ENCODE measurements around the gene CNPY3. TPM values are rescaled to one million over a fixed set of nuclear protein-coding genes. Genes with fewer than 3 reads are reported as not detected.

The CNPY3 gene
- 34.5 to 48.5 TPM (median 46.9 TPM) in 5 replicates for total RNA-seq (2022; extraction: Qiagen RNA extraction; ENCODE audit: low read depth)

GRCh38 chr6:42928986-42929820 lies at the start of gene CNPY3:
CNPY3 (plus strand) TSS chr6:42929480; CDS start chr6:42929571, 91 bp downstream.

GRCh38 chr6:42915732-42916131 lies 13.5 kb upstream of the CNPY3 start, which contains the start of gene PTCRA:
PTCRA (plus strand) TSS chr6:42916053; CDS start chr6:42916070, 17 bp downstream.

GRCh38 chr6:42960243-42961019 lies 31.2 kb downstream of the CNPY3 start, which contains the start of gene GNMT:
GNMT (plus strand) TSS chr6:42960754; CDS start chr6:42960768, 14 bp downstream.

GRCh38 chr6:42978839-42979522 lies 49.7 kb downstream of the CNPY3 start, which contains the start of gene PEX6:
PEX6 (minus strand) TSS chr6:42979181; CDS start chr6:42979150, 31 bp downstream.

GRCh38 chr6:42984001-42984923 lies 55.0 kb downstream of the CNPY3 start, which contains the start of gene PPP2R5D:
PPP2R5D (plus strand) TSS chr6:42984570; CDS start chr6:42984678, 108 bp downstream.

Other genes starting within 250 kb of the CNPY3 start
- not detected in 5 replicates for gene PRPH2, start 206.9 kb upstream of the CNPY3 start, total RNA-seq (2022; extraction: Qiagen RNA extraction; ENCODE audit: low read depth)
- gene TBCC, start 183.4 kb upstream of the CNPY3 start, total RNA-seq (2022; extraction: Qiagen RNA extraction; ENCODE audit: low read depth) = 15.7 to 16.7 TPM (median 16.5 TPM) in 5 replicates
- 3.0 to 3.6 TPM (median 3.5 TPM) in 5 replicates for gene BICRAL, start 147.4 kb upstream of the CNPY3 start, total RNA-seq (2022; extraction: Qiagen RNA extraction; ENCODE audit: low read depth)
- 67.3 to 112 TPM (median 71.4 TPM) in 5 replicates for gene RPL7L1, start 49.9 kb upstream of the CNPY3 start, total RNA-seq (2022; extraction: Qiagen RNA extraction; ENCODE audit: low read depth)
- not detected in 5 replicates for gene PTCRA, start 13.4 kb upstream of the CNPY3 start, total RNA-seq (2022; extraction: Qiagen RNA extraction; ENCODE audit: low read depth)
- gene GNMT, start 31.3 kb downstream of the CNPY3 start, total RNA-seq (2022; extraction: Qiagen RNA extraction; ENCODE audit: low read depth) = 0.09 to 0.20 TPM in 2 of 5 replicates, not detected in the others
- gene PEX6, start 49.7 kb downstream of the CNPY3 start, total RNA-seq (2022; extraction: Qiagen RNA extraction; ENCODE audit: low read depth) = 4.9 to 10.1 TPM (median 9.7 TPM) in 5 replicates
- 26.7 to 30.0 TPM (median 28.5 TPM) in 5 replicates for gene PPP2R5D, start 55.1 kb downstream of the CNPY3 start, total RNA-seq (2022; extraction: Qiagen RNA extraction; ENCODE audit: low read depth)
- gene MEA1, start 84.5 kb downstream of the CNPY3 start, total RNA-seq (2022; extraction: Qiagen RNA extraction; ENCODE audit: low read depth) = 90.7 to 104 TPM (median 95.9 TPM) in 5 replicates
- 25.6 to 34.3 TPM (median 29.9 TPM) in 5 replicates for gene KLHDC3, start 84.8 kb downstream of the CNPY3 start, total RNA-seq (2022; extraction: Qiagen RNA extraction; ENCODE audit: low read depth)
- gene RRP36, start 92.1 kb downstream of the CNPY3 start, total RNA-seq (2022; extraction: Qiagen RNA extraction; ENCODE audit: low read depth) = 65.0 to 76.1 TPM (median 71.7 TPM) in 5 replicates
- 6.1 to 8.5 TPM (median 7.2 TPM) in 5 replicates for gene CUL7, start 124.4 kb downstream of the CNPY3 start, total RNA-seq (2022; extraction: Qiagen RNA extraction; ENCODE audit: low read depth)
- gene MRPL2, start 130.0 kb downstream of the CNPY3 start, total RNA-seq (2022; extraction: Qiagen RNA extraction; ENCODE audit: low read depth) = 53.6 to 63.0 TPM (median 58.7 TPM) in 5 replicates
- 6.1 to 8.2 TPM (median 7.0 TPM) in 5 replicates for gene KLC4, start 130.2 kb downstream of the CNPY3 start, total RNA-seq (2022; extraction: Qiagen RNA extraction; ENCODE audit: low read depth)
- 4.7 to 5.3 TPM (median 5.0 TPM) in 5 replicates for gene PTK7, start 146.8 kb downstream of the CNPY3 start, total RNA-seq (2022; extraction: Qiagen RNA extraction; ENCODE audit: low read depth)
- 13.4 to 18.9 TPM (median 17.6 TPM) in 5 replicates for gene SRF, start 241.8 kb downstream of the CNPY3 start, total RNA-seq (2022; extraction: Qiagen RNA extraction; ENCODE audit: low read depth)